OCI-LY7 (cell line): Measurements from ENCODE around the gene IMMT. TPM values are rescaled to one million over a fixed set of nuclear protein-coding genes. Genes with fewer than 3 reads are reported as not detected.
"Not testable (repeated sequence)": the region's sequence is repeated elsewhere in the genome, so short reads cannot be mapped to it uniquely, and the experiment has no call there.

Experiments
- BruUV-seq: library from RNA; stranded (reverse); fragments of 400-500 nt; replicated peaks from 2 replicates; lab custom pipeline; 2021; lab: Mats Ljungman, UMichigan
- CTCF ChIA-PET: fragments of 300-600 bp; sonication (Branson Sonifier 250); formaldehyde crosslinking; loops from one replicate; lab custom pipeline; 2022; ENCODE audit warnings: antibody characterized with exemption; ENCODE audit not compliant: unreplicated experiment; lab: Charles Lee
- POLR2A ChIA-PET: fragments of 300-600 bp; sonication (Branson Sonifier 250); formaldehyde crosslinking; loops from one replicate; lab custom pipeline; 2022; ENCODE audit warnings: antibody characterized with exemption; lab: Charles Lee
- DNase-seq: peaks from one replicate; pipeline ENCODE4 v3.0.0-alpha.2; 2015; ENCODE audit warnings: low spot score
- H2AFZ ChIP-seq: fragments of 200-600 bp; sonication (generic), shearing (Covaris generic); 2 replicates; pipeline ENCODE4 v1.6.1; 2014; ENCODE audit warnings: mild to moderate bottlenecking, antibody characterized with exemption, low read length, moderate library complexity
- H3K27ac ChIP-seq: fragments of 200-600 bp; sonication (generic); 2 replicates; pipeline ENCODE4 v1.5.1; 2014; ENCODE audit warnings: mixed run types, low read depth, mild to moderate bottlenecking, moderate library complexity, low read length, inconsistent platforms; ENCODE audit not compliant: poor library complexity, severe bottlenecking
- H3K36me3 ChIP-seq: fragments of 200-600 bp; sonication (generic); 2 replicates; pipeline ENCODE4 v1.6.1; 2014; ENCODE audit warnings: mild to moderate bottlenecking, antibody characterized with exemption, low read length, moderate library complexity, mixed read lengths; ENCODE audit not compliant: insufficient read depth
- H3K4me1 ChIP-seq: fragments of 200-600 bp; sonication (generic); 2 replicates; pipeline ENCODE4 v1.5.1; 2014; ENCODE audit warnings: mild to moderate bottlenecking, low read length; ENCODE audit not compliant: insufficient read depth, poor library complexity, severe bottlenecking
- H3K4me2 ChIP-seq: fragments of 200-600 bp; sonication (generic); 2 replicates; pipeline ENCODE4 v1.6.1; 2014; ENCODE audit warnings: mild to moderate bottlenecking, low read length
- H3K4me3 ChIP-seq: fragments of 200-600 bp; sonication (generic); 2 replicates; pipeline ENCODE4 v1.5.1; 2014; ENCODE audit warnings: mild to moderate bottlenecking, low read depth, low read length; ENCODE audit not compliant: poor library complexity, severe bottlenecking
- H3K79me2 ChIP-seq: fragments of 200-600 bp; sonication (generic); 2 replicates; pipeline ENCODE4 v1.6.1; 2016; ENCODE audit warnings: low read depth, mild to moderate bottlenecking, low read length, moderate library complexity, mixed read lengths; ENCODE audit not compliant: insufficient read depth
- H3K9me2 ChIP-seq: fragments of 200-600 bp; sonication (generic); 2 replicates; pipeline ENCODE4 v1.6.1; 2016; ENCODE audit warnings: mild to moderate bottlenecking, low read length, mixed read lengths; ENCODE audit not compliant: insufficient read depth
- H3K9me3 ChIP-seq: fragments of 200-600 bp; sonication (generic); 2 replicates; pipeline ENCODE4 v1.6.1; 2014; ENCODE audit warnings: mild to moderate bottlenecking, mixed run types, low read length, mixed read lengths
- H4K20me1 ChIP-seq: fragments of 200-600 bp; sonication (generic); 2 replicates; pipeline ENCODE4 v1.6.1; 2014; ENCODE audit warnings: mild to moderate bottlenecking, antibody characterized with exemption, low read length, moderate library complexity, mixed read lengths; ENCODE audit not compliant: insufficient read depth
- CTCF ChIP-seq: fragments of 200-600 bp; sonication (generic); conservative IDR thresholded peaks from 2 replicates; pipeline ENCODE4 v1.5.1; 2014; ENCODE audit warnings: mild to moderate bottlenecking, antibody characterized with exemption, low read length, moderate library complexity, mixed read lengths
- EZH2phosphoT487 ChIP-seq: fragments of 200-600 bp; sonication (generic); IDR thresholded peaks from 2 replicates; pipeline ENCODE4 v1.6.1; 2018; ENCODE audit warnings: low read depth, borderline replicate concordance, mild to moderate bottlenecking, mixed run types, antibody characterized with exemption, low read length, moderate library complexity, mixed read lengths
- intact Hi-C: fragments of 100-400 bp; cut with micrococcal nuclease; formaldehyde crosslinking; loops from one replicate; pipeline ENCODE4 v1.10.0; 2022; ENCODE audit not compliant: unreplicated experiment
- total RNA-seq, 2 experiments: library from RNA; depleted of rRNA in 1 of 2; stranded (reverse); fragments of >200 nt in 1 of 2; shearing (Covaris generic) in 1 of 2; gene quantifications; 2 replicates each; pipeline ENCODE4 v1.2.3, GENCODE V29; 2014 to 2022

IMMT gene
- total RNA-seq, 2 experiments from 2014 or later = 77.3 to 128 TPM

- ChIA-PET CTCF (no interaction called here), POLR2A (interaction anchor here (0.6 to 5.0 kb wide), 4 partner anchors 15 to 239 kb away, joined by 3 to 26 read pairs (median 4); partner anchors contain the start of gene KDM3A)
- peaks cover 23% of the 10 kb centered on the region for H3K36me3 ChIP-seq
- H4K20me1 ChIP-seq = no peaks in the 10 kb centered on the region
- TF ChIP-seq EZH2phosphoT487 = no peak
- TF ChIP-seq CTCF = no peak; the same call in 1 of the 2 replicates
- peaks cover 65% of the 10 kb centered on the region for H3K79me2 ChIP-seq
- H3K4me3 ChIP-seq = peak overlapping the region; percentile 36
- no peak for DNase-seq
- no TSS peak for BruUV-seq
- peak overlapping the region; percentile 28 for H3K27ac ChIP-seq
- peak overlapping the region; percentile 82 for H3K4me2 ChIP-seq
- H3K9me2 ChIP-seq = no peaks in the 10 kb centered on the region
- no peaks in the 10 kb centered on the region for H3K9me3 ChIP-seq
- intact Hi-C loops = no loop called here
- no peak overlapping the region for H2AFZ ChIP-seq
- peaks cover 51% of the 10 kb centered on the region for H3K4me1 ChIP-seq
Measured at GRCh38 chr2:86201671-86202335, 6.5 kb upstream of the IMMT start.

GRCh38 chr2:86200564-86200963 is 5.3 kb upstream of the IMMT start:
- peak overlapping the region; percentile 73 for H3K27ac ChIP-seq
- POLR2A ChIA-PET = interaction anchor here (0.7 to 5.0 kb wide), 8 partner anchors 14 to 548 kb away, joined by 3 to 26 read pairs (median 4); partner anchors contain the start of genes KDM3A, POLR1A and PTCD3

GRCh38 chr2:86199834-86200177 is 4.5 kb upstream of the IMMT start:
- intact Hi-C loops = no loop called here
- peak overlapping the region; percentile 73 for H3K27ac ChIP-seq
- peaks cover 60% of the 10 kb centered on the region for H3K4me1 ChIP-seq
- peaks cover 10% of the 10 kb centered on the region; the same call in 1 of the 2 replicates for H3K36me3 ChIP-seq
- peak; percentile 26 for DNase-seq
- H3K4me2 ChIP-seq = peak overlapping the region; percentile 82
- TF ChIP-seq CTCF = no peak
- TF ChIP-seq EZH2phosphoT487 = no peak
- no peaks in the 10 kb centered on the region for H4K20me1 ChIP-seq
- BruUV-seq = no TSS peak
- H3K79me2 ChIP-seq = peaks cover 72% of the 10 kb centered on the region
- POLR2A ChIA-PET = interaction anchor here (0.6 to 5.0 kb wide), 5 partner anchors 13 to 241 kb away, joined by 3 to 26 read pairs (median 4); partner anchors contain the start of genes KDM3A, POLR1A and PTCD3
- H3K9me3 ChIP-seq = no peaks in the 10 kb centered on the region
- H2AFZ ChIP-seq = peak overlapping the region; percentile 73
- no peaks in the 10 kb centered on the region for H3K9me2 ChIP-seq
- peak overlapping the region; percentile 90 for H3K4me3 ChIP-seq
- CTCF ChIA-PET = no interaction called here

More at GRCh38 chr2:86200564-86200963, 5.3 kb upstream of the IMMT start:
- Histone ChIP-seq H3K79me2 (peaks cover 77% of the 10 kb centered on the region), H3K4me1 (peaks cover 60% of the 10 kb centered on the region), H3K4me2 (peak overlapping the region; percentile 82), H3K36me3 (peaks cover 11% of the 10 kb centered on the region; the same call in 1 of the 2 replicates), H3K4me3 (peak overlapping the region; percentile 90)
- BruUV-seq, CTCF ChIA-PET, intact Hi-C loops, H3K9me3 ChIP-seq, H3K9me2 ChIP-seq, H2AFZ ChIP-seq, H4K20me1 ChIP-seq, DNase-seq: not testable (repeated sequence)
